Cardiac fibroblast (primary cell): Measurements from ENCODE around the gene ATP4A.

Experiments used
- DNase-seq, 2 donors: peaks; one replicate each; pipeline versions ENCODE4 v3.0.0 to v3.0.0-alpha.2; 2010; ENCODE audit warnings: low read depth in 2 of 2
- H3K4me3 ChIP-seq, 2 donors: replicated peaks in 1 of 2; 1 replicate in 1 of 2; 2 replicates in 1 of 2; pipeline ENCODE4 v1.5.1; 2011; ENCODE audit warnings: low read depth in 2 of 2, low read length in 2 of 2, mild to moderate bottlenecking in 2 of 2, moderate library complexity in 1 of 2
- TF ChIP-seq, protein P1 (sequence below): IDR thresholded peaks from one replicate; pipeline ENCODE4 v1.5.1; 2011; ENCODE audit warnings: low read depth, mild to moderate bottlenecking, low read length, inconsistent platforms

The ATP4A gene

DNA sequence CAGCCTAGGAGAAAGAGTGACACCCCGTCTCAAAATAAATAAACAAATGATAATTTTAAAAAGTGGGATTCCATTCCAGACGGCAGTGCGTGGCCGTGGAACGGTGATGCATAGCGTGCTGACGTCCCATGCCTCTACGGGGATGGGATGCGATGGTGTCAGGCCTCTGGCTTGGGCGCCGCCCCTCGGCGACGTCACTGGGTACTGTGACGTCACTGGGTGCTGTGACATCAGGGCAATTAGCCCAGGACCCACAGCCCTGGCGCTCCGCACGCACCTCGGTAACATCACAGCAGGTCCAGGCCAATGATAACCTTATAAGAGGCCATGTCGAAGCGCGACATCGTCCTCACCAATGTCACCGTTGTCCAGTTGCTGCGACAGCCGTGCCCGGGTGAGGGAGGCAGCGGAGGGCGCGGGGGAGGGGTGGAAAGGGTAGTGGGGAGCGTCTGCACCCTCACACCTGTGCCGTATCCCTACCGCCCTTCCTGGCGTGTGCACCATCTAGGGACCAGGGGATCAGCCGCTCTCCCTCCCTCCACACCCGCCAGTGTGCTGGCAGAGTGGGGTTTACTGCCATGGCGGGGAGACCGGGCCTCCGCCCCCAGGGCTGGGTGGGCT is 30.1 kb downstream of the ATP4A start, which contains the start of gene GAPDHS:
TSS of gene GAPDHS (plus strand) at position 256 of the 621 bp plus-strand sequence. CDS start at position 328, 72 bp downstream.
- TF ChIP-seq, protein P1, sequence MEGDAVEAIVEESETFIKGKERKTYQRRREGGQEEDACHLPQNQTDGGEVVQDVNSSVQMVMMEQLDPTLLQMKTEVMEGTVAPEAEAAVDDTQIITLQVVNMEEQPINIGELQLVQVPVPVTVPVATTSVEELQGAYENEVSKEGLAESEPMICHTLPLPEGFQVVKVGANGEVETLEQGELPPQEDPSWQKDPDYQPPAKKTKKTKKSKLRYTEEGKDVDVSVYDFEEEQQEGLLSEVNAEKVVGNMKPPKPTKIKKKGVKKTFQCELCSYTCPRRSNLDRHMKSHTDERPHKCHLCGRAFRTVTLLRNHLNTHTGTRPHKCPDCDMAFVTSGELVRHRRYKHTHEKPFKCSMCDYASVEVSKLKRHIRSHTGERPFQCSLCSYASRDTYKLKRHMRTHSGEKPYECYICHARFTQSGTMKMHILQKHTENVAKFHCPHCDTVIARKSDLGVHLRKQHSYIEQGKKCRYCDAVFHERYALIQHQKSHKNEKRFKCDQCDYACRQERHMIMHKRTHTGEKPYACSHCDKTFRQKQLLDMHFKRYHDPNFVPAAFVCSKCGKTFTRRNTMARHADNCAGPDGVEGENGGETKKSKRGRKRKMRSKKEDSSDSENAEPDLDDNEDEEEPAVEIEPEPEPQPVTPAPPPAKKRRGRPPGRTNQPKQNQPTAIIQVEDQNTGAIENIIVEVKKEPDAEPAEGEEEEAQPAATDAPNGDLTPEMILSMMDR = no peak
- DNase-seq = no peak
- H3K4me3 ChIP-seq = no peak within 1 kb of the TSS

DNA sequence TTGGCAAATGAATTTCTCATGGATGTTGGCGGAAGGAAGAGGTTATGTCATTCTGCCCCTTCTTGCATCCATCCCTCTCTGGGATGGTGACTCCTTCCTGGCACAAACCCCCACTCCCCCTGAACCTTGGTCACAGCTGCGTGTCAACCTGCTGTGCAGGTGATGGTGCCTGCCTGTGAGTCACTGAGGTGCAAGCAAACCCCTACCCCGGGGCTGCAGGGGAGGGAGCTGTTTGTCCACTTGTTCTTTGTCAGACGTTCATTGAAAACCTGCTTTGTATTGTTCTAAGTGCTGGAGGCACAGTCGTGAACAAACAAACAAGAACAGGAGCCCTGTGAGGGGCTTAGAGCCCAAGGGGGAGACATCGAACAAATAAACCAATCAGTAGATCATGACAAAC is 32.2 kb downstream of the ATP4A start:
- no peak overlapping the region for H3K4me3 ChIP-seq
- TF ChIP-seq, protein P1 = no peak
- DNase-seq = no peak

DNA sequence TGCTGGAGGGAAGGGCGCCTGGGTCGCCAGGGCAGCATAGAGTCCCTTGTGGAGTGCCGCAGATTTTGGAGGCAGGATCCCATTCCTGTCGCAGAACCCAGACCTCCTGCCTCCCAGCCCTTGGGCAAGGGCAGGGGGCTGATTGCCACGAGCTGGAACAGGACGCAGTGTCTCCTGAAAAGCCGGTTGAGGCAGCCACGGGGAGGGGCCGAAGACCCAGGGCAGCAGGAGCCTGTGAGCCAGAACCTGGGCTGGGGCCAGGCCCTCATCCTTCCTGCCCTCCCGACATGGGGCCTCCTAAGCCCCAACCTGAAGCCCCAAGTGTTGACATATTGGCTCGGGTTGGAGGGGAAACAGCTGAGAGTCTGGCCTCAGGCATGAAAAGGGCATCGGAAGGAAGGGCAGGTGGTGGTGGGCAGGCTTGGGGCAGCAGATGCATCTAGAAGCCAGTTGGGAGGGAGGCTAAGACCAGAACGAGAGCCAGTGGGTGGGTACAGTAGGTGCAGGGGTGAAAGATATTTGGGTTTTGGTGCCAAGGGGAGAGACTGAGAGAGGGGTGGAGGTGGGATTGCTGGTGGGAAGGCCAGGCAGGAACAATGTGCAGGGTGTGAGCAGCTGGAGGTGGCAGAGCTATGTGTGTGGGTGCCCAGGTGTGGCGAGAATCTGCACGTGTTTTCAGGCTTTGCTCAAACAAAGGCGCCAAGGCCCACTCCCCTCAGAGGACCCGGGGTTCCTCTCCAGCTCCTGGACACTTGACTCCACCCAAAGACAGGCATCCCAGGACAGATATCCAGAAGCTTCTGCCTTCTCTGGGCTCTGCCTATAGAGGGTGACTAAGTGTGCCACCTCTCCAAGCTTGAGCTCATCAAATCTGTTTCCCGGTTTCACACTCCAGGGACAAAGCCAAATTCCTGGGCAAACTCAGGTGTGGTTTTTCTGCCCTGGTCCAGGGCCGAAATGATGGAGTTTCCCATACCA is 33.9 kb downstream of the ATP4A start:
- H3K4me3 ChIP-seq = no peak overlapping the region
- TF ChIP-seq, protein P1 = no peak
- DNase-seq = no peak

- DNase-seq = peak; percentile 79 to 84
- TF ChIP-seq, protein P1 = no peak
- H3K4me3 ChIP-seq = no peak within 1 kb of the TSS
These were observed 35.0 kb downstream of the ATP4A start, which contains the start of gene SBSN for GRCh38 chr19:35528218-35529038. Gene SBSN, minus strand, starts transcription at chr19:35528311. Its CDS starts 30 bp downstream, at chr19:35528281.

- TF ChIP-seq, protein P1 = no peak
- H3K4me3 ChIP-seq = no peak overlapping the region
- no peak for DNase-seq
These were observed 37.6 kb downstream of the ATP4A start for GRCh38 chr19:35525873-35526272.

DNA sequence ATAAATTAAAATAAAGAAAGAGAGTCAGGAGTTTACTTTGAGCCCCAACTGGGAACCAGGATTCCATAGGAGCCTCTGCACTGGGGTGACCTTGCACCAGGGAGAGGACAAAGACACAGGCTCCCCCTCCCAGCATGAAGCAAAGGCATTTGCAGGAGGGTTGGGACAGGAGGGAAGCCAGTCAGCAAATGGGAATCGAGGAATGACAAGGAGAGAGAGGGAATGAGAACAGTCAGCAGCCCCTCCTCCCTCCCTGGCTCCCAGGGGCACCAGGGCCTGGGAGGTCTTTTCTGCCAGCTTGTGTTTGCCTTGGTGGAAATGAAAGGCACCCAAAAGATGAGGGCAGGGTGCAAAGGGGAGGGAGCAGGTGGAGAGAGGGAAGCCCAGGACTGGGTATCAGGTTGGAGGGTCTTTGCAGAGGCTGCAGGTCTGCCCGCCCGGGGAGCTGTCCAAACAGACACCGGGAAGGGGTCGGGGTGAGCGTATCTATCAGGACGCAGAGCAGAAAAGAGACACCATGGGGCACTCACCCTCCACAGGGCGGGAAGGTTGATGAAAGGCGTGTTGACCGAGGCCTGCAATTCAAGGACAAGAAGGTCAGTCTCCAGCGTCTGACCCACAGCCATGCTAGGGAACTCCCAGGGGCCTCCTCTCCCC is 39.1 kb downstream of the ATP4A start:
- DNase-seq = no peak
- TF ChIP-seq, protein P1 = no peak
- no peak overlapping the region for H3K4me3 ChIP-seq
